Kidney (tissue), 22 donors: ENCODE results near the gene RNF38. TPM values are rescaled to one million over a fixed set of nuclear protein-coding genes. Genes with fewer than 3 reads are reported as not detected.
"Not testable (repeated sequence)": the region's sequence is repeated elsewhere in the genome, so short reads cannot be mapped to it uniquely, and the experiment has no call there.

Source experiments
- DNase-seq, 5 donors: peaks; one replicate each; pipeline ENCODE4 v3.0.0-alpha.2; 2013 to 2020
- FAIRE-seq: peaks from 2 replicates; lab custom pipeline; 2012; peaks lifted over from hg19 to GRCh38; lab: Jason Lieb, UNC
- H3K27ac ChIP-seq, 2 donors: one replicate each; pipeline ENCODE4 v1.7.0; 2013; ENCODE audit warnings: low read depth in 2 of 2, low read length in 2 of 2, inconsistent platforms in 1 of 2
- H3K27me3 ChIP-seq: one replicate; pipeline ENCODE4 v1.7.1; 2013; ENCODE audit warnings: low read length, inconsistent platforms; ENCODE audit not compliant: control insufficient read depth, insufficient read depth
- H3K36me3 ChIP-seq, 3 donors: one replicate each; pipeline versions ENCODE4 v1.7.0 to v1.7.1; 2013; ENCODE audit warnings: low read length in 3 of 3, control low read depth in 1 of 3, inconsistent platforms in 1 of 3; ENCODE audit not compliant: insufficient read depth in 3 of 3, control insufficient read depth in 2 of 3
- H3K4me1 ChIP-seq, 3 donors: one replicate each; pipeline versions ENCODE4 v1.7.0 to v1.7.1; 2013; ENCODE audit warnings: low read length in 3 of 3, inconsistent platforms in 1 of 3, low read depth in 1 of 3; ENCODE audit not compliant: control insufficient read depth in 2 of 3, insufficient read depth in 2 of 3
- H3K4me3 ChIP-seq, 3 donors: one replicate each; pipeline versions ENCODE4 v1.7.0 to v1.8.1; 2013; ENCODE audit warnings: low read length in 3 of 3, control low read depth in 1 of 3, inconsistent platforms in 1 of 3
- H3K9ac ChIP-seq, 3 donors: one replicate each; pipeline versions ENCODE4 v1.7.0 to v1.7.1; 2013; ENCODE audit warnings: low read length in 3 of 3, control low read depth in 1 of 3, inconsistent platforms in 1 of 3
- H3K9me3 ChIP-seq, 3 donors: one replicate each; pipeline versions ENCODE4 v1.7.0 to v1.7.1; 2013; ENCODE audit warnings: low read length in 3 of 3, control low read depth in 1 of 3, inconsistent platforms in 1 of 3; ENCODE audit not compliant: control insufficient read depth in 2 of 3, insufficient read depth in 1 of 3
- CTCF ChIP-seq: IDR thresholded peaks from 3 replicates; pipeline ENCODE4 v1.5.1; 2012; ENCODE audit warnings: mild to moderate bottlenecking, moderate library complexity, borderline replicate concordance; ENCODE audit not compliant: insufficient read depth; ENCODE audit errors: extremely low read depth
- intact Hi-C: fragments of 100-400 bp; cut with DNase I; formaldehyde crosslinking; loops from one replicate; pipeline ENCODE4 v1.11.1; 2022
- long read RNA-seq, 10 donors: library from polyadenylated mRNA in 1 of 10; unstranded in 1 of 10; transcript quantifications; one replicate each; pipeline ENCODE4 v2.0.0 and lab custom pipeline, GENCODE V29; 2021 to 2026
- polyA plus RNA-seq: library from polyadenylated mRNA; stranded (reverse); fragments of 350-450 nt; fragmentation: Illumina TruSeq; extraction: RNeasy Lipid Tissue Mini Kit (QIAGEN cat#74804); gene quantifications from one replicate; pipeline ENCODE4 v1.2.3, GENCODE V29; 2014; ENCODE audit warnings: low read depth, low replicate concordance; ENCODE audit not compliant: insufficient read depth
- total RNA-seq: library from RNA; stranded (reverse); fragmentation: NEBNext Ultra II Directional; extraction: Animal tissue kit (Norgen Biotek cat#: 25700); gene quantifications from one replicate; pipeline ENCODE4 v1.2.1, GENCODE V29; 2021
- donor health status: control.
- donor health status: control.
- donor health status: control.
- donor health status: control.
- donor health status: control.
- donor health status: DM: yes; HTN: yes; CAD: no.
- donor health status: Normal renal cell carcinoma (clear cell type).

Gene RNF38
- total RNA-seq, result 48.3 TPM
- 10.7 TPM for polyA plus RNA-seq
- long read RNA-seq, donor 1, full-length matches to known transcripts, result 1 of 1 reads
- long read RNA-seq, donor 1, partial matches to known transcripts, result 0 of 1 reads
- long read RNA-seq, donor 1, other reads (novel, unspliced or antisense), result 0 of 1 reads
- long read RNA-seq, donor 2, result 0 reads
- long read RNA-seq, donor 3, full-length matches to known transcripts, result 1 of 1 reads
- long read RNA-seq, donor 3, partial matches to known transcripts, result 0 of 1 reads
- long read RNA-seq, donor 3, other reads (novel, unspliced or antisense), result 0 of 1 reads
- long read RNA-seq, donor 4, full-length matches to known transcripts, result 2 of 2 reads
- long read RNA-seq, donor 4, partial matches to known transcripts, result 0 of 2 reads
- long read RNA-seq, donor 4, other reads (novel, unspliced or antisense), result 0 of 2 reads
- long read RNA-seq, donor 5, result 0 reads
- long read RNA-seq, donor 6, result 0 reads
- long read RNA-seq, donor 7, partial matches to known transcripts, result 7 of 11 reads
- long read RNA-seq, donor 7, other reads (novel, unspliced or antisense), result 4 of 11 reads
- long read RNA-seq, donor 8, full-length matches to known transcripts, result 2 of 2 reads
- long read RNA-seq, donor 8, partial matches to known transcripts, result 0 of 2 reads
- long read RNA-seq, donor 8, other reads (novel, unspliced or antisense), result 0 of 2 reads
- long read RNA-seq, donor 9, result 0 reads
- long read RNA-seq, donor 10, result 0 reads

- no peaks in the 10 kb centered on the region for H3K36me3 ChIP-seq
- peak within 1 kb of the TSS; percentile 35 to 90 (median 68) for H3K9ac ChIP-seq
- intact Hi-C loops, result no loop called here
- DNase-seq (no peak), FAIRE-seq (no peak)
- H3K27ac ChIP-seq, result peak within 1 kb of the TSS; percentile 87 to 93
- H3K4me3 ChIP-seq, result peak within 1 kb of the TSS; percentile 76 to 93 (median 93)
- H3K27me3 ChIP-seq, result no peaks in the 10 kb centered on the region
- no peak for TF ChIP-seq CTCF
- peaks cover 0 to 15% (median 5%) of the 10 kb centered on the region in 3 donors for H3K4me1 ChIP-seq
- H3K9me3 ChIP-seq, result no peaks in the 10 kb centered on the region
These were observed at the start of gene RNF38 for GRCh38 chr9:36399980-36400331. RNF38 (minus strand) TSS chr9:36400269; CDS start chr9:36400108, 161 bp downstream.

GRCh38 chr9:36448555-36448954 is 48.5 kb upstream of the RNF38 start:
- H3K27me3 ChIP-seq, H3K4me3 ChIP-seq, H3K27ac ChIP-seq, FAIRE-seq, H3K36me3 ChIP-seq, DNase-seq, H3K4me1 ChIP-seq, intact Hi-C loops, H3K9ac ChIP-seq, H3K9me3 ChIP-seq: not testable (repeated sequence)

- intact Hi-C loops, result no loop called here
- TF ChIP-seq CTCF, result no peak
- Histone ChIP-seq H3K27me3 (no peaks in the 10 kb centered on the region), H3K4me3 (no peak overlapping the region), H3K4me1 (peaks cover 0 to 9% (median 0%) of the 10 kb centered on the region in 3 donors), H3K9ac (no peak overlapping the region), H3K36me3 (no peaks in the 10 kb centered on the region), H3K9me3 (no peaks in the 10 kb centered on the region), H3K27ac (no peak overlapping the region)
- FAIRE-seq, result no peak
- no peak for DNase-seq
These were observed 47.9 kb upstream of the RNF38 start for GRCh38 chr9:36448017-36448416.

- H3K4me1 ChIP-seq, H3K27ac ChIP-seq, DNase-seq, H3K9ac ChIP-seq, H3K4me3 ChIP-seq, H3K36me3 ChIP-seq, H3K9me3 ChIP-seq, H3K27me3 ChIP-seq, FAIRE-seq, intact Hi-C loops: not testable (repeated sequence)
These were observed 46.6 kb upstream of the RNF38 start for GRCh38 chr9:36446678-36447077.
